Stomach (tissue), 4 donors: Measurements from ENCODE around the gene MMP1.

Experiments used
- EP300 ChIP-seq: sonication (generic); formaldehyde crosslinking; IDR thresholded peaks from one replicate; pipeline ENCODE4 v1.6.1; 2017; ENCODE audit warnings: antibody characterized with exemption
- POLR2A ChIP-seq, 4 donors: fragments of 450-650 bp; IDR thresholded peaks; one replicate each; pipeline ENCODE4 v1.6.1; 2016; ENCODE audit warnings: antibody characterized with exemption in 4 of 4, control low read depth in 2 of 4, mild to moderate bottlenecking in 1 of 4, moderate library complexity in 1 of 4
- TF ChIP-seq, protein P1 (sequence below), 7 experiments: fragments of 450-650 bp in 4 of 7; fragments of 200-600 bp in 3 of 7; sonication (generic) in 3 of 7; IDR thresholded peaks; one replicate each; pipeline ENCODE4 v1.5.1; 2016 to 2019; ENCODE audit warnings: antibody characterized with exemption in 7 of 7, control low read depth in 2 of 7, mild to moderate bottlenecking in 1 of 7

GRCh38 chr11:102813484-102813883 is 15.5 kb upstream of the MMP1 start:
- TF ChIP-seq, protein P1, sequence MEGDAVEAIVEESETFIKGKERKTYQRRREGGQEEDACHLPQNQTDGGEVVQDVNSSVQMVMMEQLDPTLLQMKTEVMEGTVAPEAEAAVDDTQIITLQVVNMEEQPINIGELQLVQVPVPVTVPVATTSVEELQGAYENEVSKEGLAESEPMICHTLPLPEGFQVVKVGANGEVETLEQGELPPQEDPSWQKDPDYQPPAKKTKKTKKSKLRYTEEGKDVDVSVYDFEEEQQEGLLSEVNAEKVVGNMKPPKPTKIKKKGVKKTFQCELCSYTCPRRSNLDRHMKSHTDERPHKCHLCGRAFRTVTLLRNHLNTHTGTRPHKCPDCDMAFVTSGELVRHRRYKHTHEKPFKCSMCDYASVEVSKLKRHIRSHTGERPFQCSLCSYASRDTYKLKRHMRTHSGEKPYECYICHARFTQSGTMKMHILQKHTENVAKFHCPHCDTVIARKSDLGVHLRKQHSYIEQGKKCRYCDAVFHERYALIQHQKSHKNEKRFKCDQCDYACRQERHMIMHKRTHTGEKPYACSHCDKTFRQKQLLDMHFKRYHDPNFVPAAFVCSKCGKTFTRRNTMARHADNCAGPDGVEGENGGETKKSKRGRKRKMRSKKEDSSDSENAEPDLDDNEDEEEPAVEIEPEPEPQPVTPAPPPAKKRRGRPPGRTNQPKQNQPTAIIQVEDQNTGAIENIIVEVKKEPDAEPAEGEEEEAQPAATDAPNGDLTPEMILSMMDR (IDR thresholded peaks at IDR 0.05): no peak
- TF ChIP-seq POLR2A (IDR thresholded peaks at IDR 0.05): no peak
- TF ChIP-seq EP300: no peak
